SH-SY5Y (cell line): Measurements from ENCODE around the gene LRP1.

Experiments
- GATA2 ChIP-seq: IDR thresholded peaks from 2 replicates; pipeline ENCODE4 v1.6.1; 2011; ENCODE audit warnings: mild to moderate bottlenecking, low read depth, low read length
- GATA3 ChIP-seq: IDR thresholded peaks from 2 replicates; pipeline ENCODE4 v1.6.1; 2011; ENCODE audit warnings: low read depth, mild to moderate bottlenecking, low read length, moderate library complexity

DNA sequence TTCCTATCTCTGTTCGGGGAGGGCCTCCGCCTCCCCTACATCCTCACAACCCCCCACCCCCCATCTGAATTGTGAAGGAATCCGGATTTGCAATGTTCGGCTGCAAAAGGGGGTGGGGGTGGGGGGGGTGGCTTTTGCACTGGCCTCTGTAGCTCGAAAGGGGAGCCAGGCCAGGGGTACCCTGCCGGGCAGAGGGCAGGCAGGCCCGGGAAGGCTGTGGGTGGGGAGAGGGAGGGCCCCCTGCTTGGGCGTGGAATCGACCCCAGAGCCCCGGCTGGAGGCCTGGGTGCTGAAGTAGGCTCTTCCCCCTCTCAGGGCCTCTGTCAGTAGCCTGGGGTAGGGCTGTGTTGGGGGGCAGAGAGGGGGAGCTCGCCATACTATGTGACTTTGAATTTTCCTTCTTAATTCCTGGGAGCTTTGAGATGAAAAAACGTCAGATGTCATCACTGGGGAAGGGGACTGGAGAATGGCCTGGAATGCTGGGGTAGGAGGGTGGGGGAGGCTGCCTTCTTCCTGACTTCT lies 1.1 kb downstream of the LRP1 start:
- TF ChIP-seq GATA2: no peak
- TF ChIP-seq GATA3: no peak
